Measurements from ENCODE around the gene PAX8. TPM values are rescaled to one million over a fixed set of nuclear protein-coding genes. Genes with fewer than 3 reads are reported as not detected.
"Not testable (repeated sequence)": the region's sequence is repeated elsewhere in the genome, so short reads cannot be mapped to it uniquely, and the experiment has no call there.

PAX8 gene
- total and polyA plus RNA-seq, 8 donors: 0.28 to 6.5 (median 1.1) TPM; not detected in 3

DNA sequence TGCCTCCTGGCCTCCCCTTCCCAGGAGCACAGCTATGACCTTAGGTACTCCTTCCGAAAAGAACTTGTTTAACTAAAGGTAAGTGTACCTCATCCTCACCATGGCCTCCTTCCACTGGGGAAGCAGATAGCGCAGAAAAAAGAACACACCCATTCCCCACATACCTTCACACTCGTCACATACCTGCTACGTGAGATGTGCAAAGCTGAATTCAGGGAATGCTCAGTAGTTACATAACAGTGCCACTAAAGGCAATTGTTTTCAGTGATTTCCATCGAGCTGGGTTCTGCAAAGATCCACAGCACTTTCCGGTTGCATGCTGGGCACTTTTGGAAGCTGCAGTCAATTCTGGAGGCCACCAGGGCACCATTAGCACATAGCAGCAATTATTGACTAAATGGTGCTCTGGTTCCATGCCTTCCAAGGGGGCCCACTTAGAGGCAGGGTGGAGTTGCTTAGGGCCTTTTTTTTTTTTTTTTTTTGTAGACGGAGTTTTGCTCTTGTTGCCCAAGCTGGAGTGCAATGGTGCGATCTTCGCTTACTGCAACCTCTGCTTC, 41.0 kb downstream of the PAX8 start:
- H3K9me3 ChIP-seq: no peaks in the 10 kb centered on the region
- peak overlapping the region in 4 of 5 donors; percentile 7 to 84 (median 82) for H3K27ac ChIP-seq
- WGBS, 5 donors: 51 to 87% (median 82%) methylated on average over 8 to 9 of the region's 9 CpGs
- H3K36me3 ChIP-seq: no peaks in the 10 kb centered on the region
- H3K4me3 ChIP-seq: peak overlapping the region in 2 of 4 donors; percentile 44 to 57
- intact Hi-C loops (cut with DNase I; ENCODE audit: low total_unique reads): no loop called here
- no peaks in the 10 kb centered on the region for H3K27me3 ChIP-seq
- DNase-seq: no peak
- TF ChIP-seq POLR2A (IDR thresholded peaks at IDR 0.05): no peak
- peaks cover 19 to 40% (median 33%) of the 10 kb centered on the region in 4 donors for H3K4me1 ChIP-seq

DNA sequence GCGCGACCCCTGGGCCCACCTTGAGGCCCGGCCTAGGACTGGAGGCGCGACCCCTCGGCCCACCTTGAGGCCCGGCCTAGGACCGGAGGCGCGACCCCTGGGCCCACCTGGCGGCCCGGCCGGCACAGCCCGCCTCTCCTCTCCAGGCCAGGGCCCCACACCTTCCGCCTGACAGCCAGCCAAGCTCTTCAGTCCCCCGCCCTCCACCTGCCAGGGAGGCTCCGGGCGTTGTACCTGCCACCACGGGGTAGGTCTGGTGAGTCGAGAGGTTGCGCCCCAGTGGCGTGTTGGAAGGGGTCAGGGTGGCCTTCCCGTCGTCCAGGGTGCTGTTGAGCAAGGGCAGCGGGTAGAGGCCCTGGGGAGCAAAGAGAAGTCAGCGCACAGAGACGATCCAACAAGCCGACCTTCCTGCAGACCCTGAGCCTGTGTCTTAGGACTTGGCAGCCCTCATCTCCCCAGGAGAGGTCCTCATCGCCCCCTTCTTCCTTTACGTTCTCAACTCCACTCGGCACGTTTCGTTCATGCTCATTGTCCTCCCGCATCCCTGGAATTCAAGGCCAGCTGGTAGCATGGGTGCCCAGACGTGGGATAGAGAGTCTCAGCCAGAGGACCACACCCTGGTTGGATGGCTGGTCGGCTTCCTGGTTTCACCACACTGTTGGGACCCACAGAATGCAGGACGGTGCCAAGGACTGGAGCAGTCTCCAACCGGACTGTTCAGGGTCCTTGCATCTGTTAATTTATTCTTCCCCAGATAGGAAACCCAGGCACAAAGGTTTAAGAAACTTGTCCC, 42.2 kb downstream of the PAX8 start:
- WGBS, 5 donors: 60 to 91% (median 80%) methylated on average over 13 to 38 of the region's 38 CpGs
- TF ChIP-seq, protein P1, sequence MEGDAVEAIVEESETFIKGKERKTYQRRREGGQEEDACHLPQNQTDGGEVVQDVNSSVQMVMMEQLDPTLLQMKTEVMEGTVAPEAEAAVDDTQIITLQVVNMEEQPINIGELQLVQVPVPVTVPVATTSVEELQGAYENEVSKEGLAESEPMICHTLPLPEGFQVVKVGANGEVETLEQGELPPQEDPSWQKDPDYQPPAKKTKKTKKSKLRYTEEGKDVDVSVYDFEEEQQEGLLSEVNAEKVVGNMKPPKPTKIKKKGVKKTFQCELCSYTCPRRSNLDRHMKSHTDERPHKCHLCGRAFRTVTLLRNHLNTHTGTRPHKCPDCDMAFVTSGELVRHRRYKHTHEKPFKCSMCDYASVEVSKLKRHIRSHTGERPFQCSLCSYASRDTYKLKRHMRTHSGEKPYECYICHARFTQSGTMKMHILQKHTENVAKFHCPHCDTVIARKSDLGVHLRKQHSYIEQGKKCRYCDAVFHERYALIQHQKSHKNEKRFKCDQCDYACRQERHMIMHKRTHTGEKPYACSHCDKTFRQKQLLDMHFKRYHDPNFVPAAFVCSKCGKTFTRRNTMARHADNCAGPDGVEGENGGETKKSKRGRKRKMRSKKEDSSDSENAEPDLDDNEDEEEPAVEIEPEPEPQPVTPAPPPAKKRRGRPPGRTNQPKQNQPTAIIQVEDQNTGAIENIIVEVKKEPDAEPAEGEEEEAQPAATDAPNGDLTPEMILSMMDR (IDR thresholded peaks at IDR 0.05): no peak
- TF ChIP-seq POLR2AphosphoS5 (IDR thresholded peaks at IDR 0.05): no peak
- TF ChIP-seq EP300 (IDR thresholded peaks at IDR 0.05): no peak
- no peak for TF ChIP-seq POLR2A (IDR thresholded peaks at IDR 0.05)

DNA sequence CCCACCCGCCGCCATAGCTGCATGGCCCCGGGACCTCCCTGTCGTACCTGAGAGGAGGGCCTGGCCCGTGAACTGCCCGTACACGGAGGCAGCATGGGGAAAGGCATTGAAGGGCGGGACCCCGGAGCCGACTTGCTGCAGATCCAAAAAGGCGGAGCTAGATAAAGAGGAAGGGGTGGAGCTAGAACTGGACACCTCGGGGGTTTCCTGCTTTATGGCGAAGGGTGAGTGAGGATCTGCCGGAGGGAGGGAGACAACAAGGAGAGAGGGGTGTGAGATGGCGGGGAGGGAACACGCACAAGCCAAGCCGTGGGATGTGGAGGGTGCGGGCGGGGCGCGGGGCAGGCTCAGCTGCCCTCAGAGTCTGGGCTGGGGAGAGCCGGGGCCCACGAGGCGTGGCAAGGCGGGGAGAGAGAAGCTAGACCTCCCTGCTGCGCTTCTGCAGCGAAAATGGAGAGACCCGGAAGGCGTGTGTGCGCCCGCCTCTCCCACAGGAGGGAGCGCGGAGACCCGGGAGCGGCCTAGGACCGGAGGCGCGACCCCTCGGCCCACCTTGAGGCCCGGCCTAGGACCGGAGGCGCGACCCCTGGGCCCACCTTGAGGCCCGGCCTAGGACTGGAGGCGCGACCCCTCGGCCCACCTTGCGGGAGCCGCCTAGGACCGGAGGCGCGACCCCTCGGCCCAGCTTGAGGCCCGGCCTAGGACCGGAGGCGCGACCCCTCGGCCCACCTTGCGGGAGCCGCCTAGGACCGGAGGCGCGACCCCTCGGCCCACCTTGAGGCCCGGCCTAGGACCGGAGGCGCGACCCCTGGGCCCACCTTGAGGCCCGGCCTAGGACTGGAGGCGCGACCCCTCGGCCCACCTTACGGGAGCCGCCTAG, 43.1 kb downstream of the PAX8 start:
- H3K9me3 ChIP-seq; H3K27me3 ChIP-seq; H3K36me3 ChIP-seq; intact Hi-C loops (cut with DNase I; ENCODE audit: low total_unique reads): not testable (repeated sequence)
- H3K27ac ChIP-seq: peak overlapping the region; percentile 64 to 90 (median 83)
- peaks cover 21 to 36% (median 25%) of the 10 kb centered on the region in 4 donors for H3K4me1 ChIP-seq
- WGBS, 5 donors: 36 to 95% (median 78%) methylated on average over 38 to 73 of the region's 74 CpGs
- peak overlapping the region; percentile 39 to 57 (median 44) for H3K4me3 ChIP-seq
- peak in 2 of 3 donors; percentile 17 to 44 for TF ChIP-seq POLR2AphosphoS5 (IDR thresholded peaks at IDR 0.05)
- TF ChIP-seq POLR2A (IDR thresholded peaks at IDR 0.05): peak in 1 of 4 donors; percentile 23
- DNase-seq: peak; percentile 56 to 73

More for the DNA sequence above, 42.2 kb downstream of the PAX8 start:
- Histone ChIP-seq H3K27me3 (no peaks in the 10 kb centered on the region), H3K36me3 (no peaks in the 10 kb centered on the region), H3K4me1 (peaks cover 26 to 36% (median 30%) of the 10 kb centered on the region in 4 donors), H3K27ac (peak overlapping the region; percentile 53 to 90 (median 83)), H3K9me3 (no peaks in the 10 kb centered on the region), H3K4me3 (peak overlapping the region; percentile 39 to 57 (median 44))
- DNase-seq: no peak
- intact Hi-C loops (cut with DNase I; ENCODE audit: low total_unique reads): no loop called here

DNA sequence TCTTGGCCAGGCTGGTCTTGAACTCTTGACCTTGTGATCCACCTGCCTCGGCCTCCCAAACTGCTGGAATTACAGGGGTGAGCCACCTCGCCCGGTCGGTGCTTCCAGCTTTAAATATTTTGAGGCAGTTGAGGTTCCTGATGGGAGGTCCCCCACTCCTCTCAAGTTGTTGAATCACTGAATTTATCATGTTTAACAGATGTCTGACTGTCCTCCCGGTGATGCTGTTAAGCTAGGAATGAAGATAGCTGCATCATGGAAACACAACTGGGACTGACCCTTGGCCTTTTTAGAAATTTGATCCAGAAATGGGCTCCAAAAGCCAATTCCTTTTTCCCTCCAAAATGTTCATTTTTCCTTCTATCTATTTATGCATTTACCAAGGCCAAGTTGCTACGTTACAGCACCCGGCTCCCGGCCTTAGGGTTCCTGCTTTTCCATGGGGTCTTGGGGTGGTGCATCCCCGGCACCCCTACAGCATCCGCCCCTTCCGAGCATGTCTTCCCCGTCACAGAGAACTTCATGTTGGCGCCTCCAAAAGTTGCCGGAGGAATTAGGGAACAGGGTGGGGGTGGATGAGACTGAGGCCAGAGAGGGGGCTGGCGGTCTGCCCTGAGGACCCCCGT, 43.9 kb downstream of the PAX8 start:
- no peak for DNase-seq
- no peaks in the 10 kb centered on the region for H3K9me3 ChIP-seq
- 59 to 94% (median 85%) methylated on average over 14 to 16 of the region's 16 CpGs for WGBS, 5 donors
- no peaks in the 10 kb centered on the region for H3K27me3 ChIP-seq
- peak overlapping the region; percentile 64 to 84 (median 81) for H3K27ac ChIP-seq
- TF ChIP-seq POLR2A (IDR thresholded peaks at IDR 0.05): no peak
- no peak for TF ChIP-seq EP300 (IDR thresholded peaks at IDR 0.05)
- no peak for TF ChIP-seq POLR2AphosphoS5 (IDR thresholded peaks at IDR 0.05)
- TF ChIP-seq, protein P1 (IDR thresholded peaks at IDR 0.05): no peak
- peak overlapping the region; percentile 39 to 57 (median 44) for H3K4me3 ChIP-seq
- peaks cover 19 to 36% (median 24%) of the 10 kb centered on the region in 4 donors for H3K4me1 ChIP-seq
- H3K36me3 ChIP-seq: no peaks in the 10 kb centered on the region
- intact Hi-C loops (cut with DNase I; ENCODE audit: low total_unique reads): no loop called here

All from stomach (tissue), 9 donors.